ENCODE results near the gene ASIC2. TPM values are rescaled to one million over a fixed set of nuclear protein-coding genes. Genes with fewer than 3 reads are reported as not detected.

ASIC2 gene
- total and polyA plus RNA-seq, 9 of the 15 experiments (the other 6 are each of a cell fraction or from before 2014, with no cell fraction given): not detected

DNA sequence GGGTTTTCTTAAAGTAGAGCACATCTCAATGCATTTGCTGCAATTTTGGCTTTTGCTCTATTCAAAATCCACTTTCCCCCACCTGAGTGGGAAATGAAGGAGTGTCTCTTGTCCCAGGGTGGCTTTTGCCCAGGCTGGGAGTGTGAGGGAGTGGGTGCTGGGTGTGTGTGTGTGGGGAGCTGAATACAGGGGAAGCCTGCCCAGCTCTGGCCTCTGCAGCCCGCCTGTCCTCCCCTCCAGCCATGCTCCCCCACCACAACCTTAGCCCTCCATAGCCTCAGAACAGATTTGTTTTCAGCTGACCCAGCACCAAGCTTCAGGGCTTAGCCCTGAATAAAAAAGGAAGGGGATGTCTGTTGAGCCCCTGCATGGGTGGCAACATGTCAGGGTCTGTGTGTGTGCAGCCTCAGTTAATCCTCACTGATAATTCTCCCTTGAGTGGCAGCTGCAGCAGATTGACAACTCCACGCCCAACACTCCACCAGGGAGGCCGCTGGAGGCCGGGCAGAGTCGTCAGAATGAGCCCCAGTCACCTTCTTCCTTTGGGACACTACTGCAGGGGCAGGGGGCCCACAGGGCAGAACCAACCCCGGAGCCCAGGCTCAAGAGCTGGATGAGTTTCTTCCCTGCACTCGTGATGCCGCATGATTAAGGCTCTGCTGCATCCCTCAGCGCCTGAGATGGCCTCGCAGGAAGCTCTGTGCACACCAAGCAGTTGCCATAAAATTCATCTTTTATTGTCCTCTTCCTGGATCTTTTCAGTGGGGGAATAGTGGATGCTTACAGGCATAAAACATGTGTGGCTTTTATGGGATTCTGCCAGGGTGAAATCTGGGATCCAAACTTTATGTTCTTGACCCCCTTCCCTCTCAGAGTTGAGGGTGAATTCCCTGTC lies 246.5 kb downstream of the ASIC2 start:
- no peaks in the 10 kb centered on the region for H3K9me3 ChIP-seq (replicated peaks; ENCODE audit: control insufficient read depth, insufficient read depth, low read depth, low read length)
- FAIRE-seq: no peak
- H3K4me1 ChIP-seq (replicated peaks in 1 of 2; ENCODE audit: control insufficient read depth in 2 of 2, insufficient read depth in 2 of 2, low read length in 2 of 2): no peaks in the 10 kb centered on the region
- intact Hi-C loops (cut with micrococcal nuclease) (no loop called here), in situ Hi-C loops (cut with MboI) (no loop called here)
- no peak for ATAC-seq
- H3K79me2 ChIP-seq (ENCODE audit: control insufficient read depth, insufficient read depth, low read length): no peaks in the 10 kb centered on the region
- no peak overlapping the region for H2AFZ ChIP-seq (ENCODE audit: low read depth, low read length)
- H3K4me3 ChIP-seq: no peak overlapping the region
- no peak overlapping the region for H3K27ac ChIP-seq (ENCODE audit: extremely low read depth, low read depth, low read length)
- peak overlapping the region in 1 of 2 experiments; percentile 22; a peak in 1 of 4 replicates for H3K9ac ChIP-seq (ENCODE audit: insufficient read depth in 1 of 2, low read depth in 2 of 2, low read length in 2 of 2)
- H4K20me1 ChIP-seq (replicated peaks; ENCODE audit: control insufficient read depth, insufficient read depth, low read length): peaks cover 3% of the 10 kb centered on the region; the same call in 1 of the 2 replicates
- H3K27me3 ChIP-seq (ENCODE audit: control insufficient read depth in 2 of 2, insufficient read depth in 2 of 2, low read length in 2 of 2): peaks cover 0 to 23% of the 10 kb centered on the region in 2 experiments; a peak in 3 of 5 replicates
- no peak overlapping the region for H3K4me2 ChIP-seq (ENCODE audit: insufficient read depth, low read length)
- DNase-seq (ENCODE audit: extremely low read depth in 1 of 4, low spot score in 3 of 4): no peak
- ChIA-PET CTCF (ENCODE audit: low intra/inter-chr PET ratio) (no interaction called here), POLR2A (interaction anchor here (0.8 kb wide), 1 partner anchor 13 kb away, joined by 4 read pairs; no protein-coding TSS in a partner anchor)
- TF ChIP-seq, protein P1, sequence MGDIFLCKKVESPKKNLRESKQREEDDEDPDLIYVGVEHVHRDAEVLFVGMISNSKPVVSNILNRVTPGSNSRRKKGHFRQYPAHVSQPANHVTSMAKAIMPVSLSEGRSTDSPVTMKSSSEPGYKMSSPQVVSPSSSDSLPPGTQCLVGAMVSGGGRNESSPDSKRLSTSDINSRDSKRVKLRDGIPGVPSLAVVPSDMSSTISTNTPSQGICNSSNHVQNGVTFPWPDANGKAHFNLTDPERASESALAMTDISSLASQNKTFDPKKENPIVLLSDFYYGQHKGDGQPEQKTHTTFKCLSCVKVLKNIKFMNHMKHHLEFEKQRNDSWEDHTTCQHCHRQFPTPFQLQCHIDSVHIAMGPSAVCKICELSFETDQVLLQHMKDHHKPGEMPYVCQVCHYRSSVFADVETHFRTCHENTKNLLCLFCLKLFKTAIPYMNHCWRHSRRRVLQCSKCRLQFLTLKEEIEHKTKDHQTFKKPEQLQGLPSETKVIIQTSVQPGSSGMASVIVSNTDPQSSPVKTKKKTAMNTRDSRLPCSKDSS (IDR thresholded peaks at IDR 0.05; ENCODE audit: low read depth, partially characterized antibody): no peak
- TF ChIP-seq NCOA4 (IDR thresholded peaks at IDR 0.05; ENCODE audit: partially characterized antibody) (no peak), XRCC4 (IDR thresholded peaks at IDR 0.05; ENCODE audit: extremely low read depth, insufficient read depth, insufficient read length) (no peak), ZNF354B (CRISPR knock-in tag; IDR thresholded peaks at IDR 0.05) (no peak), ZNF146 (CRISPR knock-in tag; IDR thresholded peaks at IDR 0.05; ENCODE audit: unreplicated experiment) (no peak), CREM (IDR thresholded peaks at IDR 0.05; ENCODE audit: low read depth) (no peak), SP1 (CRISPR knock-in tag; IDR thresholded peaks at IDR 0.05) (no peak), THAP12 (CRISPR knock-in tag; IDR thresholded peaks at IDR 0.05) (no peak), ZNF668 (CRISPR knock-in tag; IDR thresholded peaks at IDR 0.05) (no peak), PPARD (CRISPR knock-in tag; IDR thresholded peaks at IDR 0.05) (no peak), ZBTB2 (IDR thresholded peaks at IDR 0.05) (no peak)
- TF ChIP-seq, protein P2, sequence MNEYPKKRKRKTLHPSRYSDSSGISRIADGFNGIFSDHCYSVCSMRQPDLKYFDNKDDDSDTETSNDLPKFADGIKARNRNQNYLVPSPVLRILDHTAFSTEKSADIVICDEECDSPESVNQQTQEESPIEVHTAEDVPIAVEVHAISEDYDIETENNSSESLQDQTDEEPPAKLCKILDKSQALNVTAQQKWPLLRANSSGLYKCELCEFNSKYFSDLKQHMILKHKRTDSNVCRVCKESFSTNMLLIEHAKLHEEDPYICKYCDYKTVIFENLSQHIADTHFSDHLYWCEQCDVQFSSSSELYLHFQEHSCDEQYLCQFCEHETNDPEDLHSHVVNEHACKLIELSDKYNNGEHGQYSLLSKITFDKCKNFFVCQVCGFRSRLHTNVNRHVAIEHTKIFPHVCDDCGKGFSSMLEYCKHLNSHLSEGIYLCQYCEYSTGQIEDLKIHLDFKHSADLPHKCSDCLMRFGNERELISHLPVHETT (CRISPR knock-in tag; conservative IDR thresholded peaks at IDR 0.05 in 1 of 2, IDR thresholded peaks at IDR 0.05 in 1 of 2): no peak
- WGBS (ENCODE audit: insufficient coverage, low coverage, missing lambda C conversion rate): 2% methylated on average over 9 of the region's 10 CpGs
- H3K9me1 ChIP-seq (ENCODE audit: control insufficient read depth, insufficient read depth, low read length): no peaks in the 10 kb centered on the region
- no peaks in the 10 kb centered on the region for H3K36me3 ChIP-seq (ENCODE audit: control insufficient read depth, insufficient read depth, low read length)
- no TSS peak for BruUV-seq (replicated peaks)
